ENCODE data around the gene CDK5RAP3. TPM values are rescaled to one million over a fixed set of nuclear protein-coding genes. Genes with fewer than 3 reads are reported as not detected.
"Not testable (repeated sequence)": the region's sequence is repeated elsewhere in the genome, so short reads cannot be mapped to it uniquely, and the experiment has no call there.

The CDK5RAP3 gene
- total and polyA plus RNA-seq, 2 experiments from 2014 or later: 92.6 to 106 TPM

DNA sequence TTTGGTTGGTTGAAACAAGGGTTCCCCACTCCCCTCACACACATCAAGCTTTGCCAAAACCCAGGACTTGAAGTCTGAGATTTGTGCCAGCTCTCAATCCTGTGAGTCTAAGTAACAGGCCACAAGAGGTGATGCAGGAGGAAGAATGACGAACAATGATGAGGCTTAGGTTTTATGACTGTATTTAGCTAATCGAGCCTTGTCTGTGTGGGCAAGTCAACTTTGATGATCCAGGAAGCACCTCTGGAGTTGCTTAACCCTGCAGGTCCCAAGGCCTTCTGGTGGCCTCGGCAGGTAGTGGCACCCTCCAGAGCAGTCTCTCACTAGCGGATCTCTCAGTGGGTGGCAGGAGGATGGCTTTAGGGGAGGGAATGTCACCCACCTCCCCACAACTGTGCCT lies 28.7 kb downstream of the CDK5RAP3 start:
- peaks cover 57% of the 10 kb centered on the region for H3K4me1 Mint-ChIP-seq

GRCh38 chr17:48001197-48001596 lies 30.3 kb downstream of the CDK5RAP3 start:
- H3K4me2 ChIP-seq: no peak overlapping the region
- peaks cover 21% of the 10 kb centered on the region for H3K27me3 Mint-ChIP-seq (ENCODE audit: insufficient read depth, low read depth, poor library complexity)
- no peaks in the 10 kb centered on the region for H3K27me3 ChIP-seq (ENCODE audit: insufficient read depth)
- no peaks in the 10 kb centered on the region for H3K79me2 ChIP-seq (replicated peaks; ENCODE audit: insufficient read depth)
- H3K36me3 ChIP-seq (ENCODE audit: insufficient read depth): no peaks in the 10 kb centered on the region
- ATAC-seq: no peak
- no peaks in the 10 kb centered on the region for H4K20me1 ChIP-seq (replicated peaks; ENCODE audit: insufficient read depth)
- H3K4me1 ChIP-seq (ENCODE audit: insufficient read depth): peaks cover 44% of the 10 kb centered on the region
- no peak overlapping the region for H2AFZ ChIP-seq
- no peak overlapping the region for H3K27ac ChIP-seq (ENCODE audit: low read depth)
- TF ChIP-seq ZNF331 (CRISPR knock-in tag; IDR thresholded peaks at IDR 0.05; ENCODE audit: low read depth) (no peak), CTCF (conservative IDR thresholded peaks at IDR 0.05; ENCODE audit: low read depth in 2 of 2) (no peak), STAT1 (IDR thresholded peaks at IDR 0.05; ENCODE audit: unreplicated experiment) (no peak), JUNB (IDR thresholded peaks at IDR 0.05; ENCODE audit: unreplicated experiment) (no peak)
- TF ChIP-seq, protein P1, sequence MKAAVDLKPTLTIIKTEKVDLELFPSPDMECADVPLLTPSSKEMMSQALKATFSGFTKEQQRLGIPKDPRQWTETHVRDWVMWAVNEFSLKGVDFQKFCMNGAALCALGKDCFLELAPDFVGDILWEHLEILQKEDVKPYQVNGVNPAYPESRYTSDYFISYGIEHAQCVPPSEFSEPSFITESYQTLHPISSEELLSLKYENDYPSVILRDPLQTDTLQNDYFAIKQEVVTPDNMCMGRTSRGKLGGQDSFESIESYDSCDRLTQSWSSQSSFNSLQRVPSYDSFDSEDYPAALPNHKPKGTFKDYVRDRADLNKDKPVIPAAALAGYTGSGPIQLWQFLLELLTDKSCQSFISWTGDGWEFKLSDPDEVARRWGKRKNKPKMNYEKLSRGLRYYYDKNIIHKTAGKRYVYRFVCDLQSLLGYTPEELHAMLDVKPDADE (IDR thresholded peaks at IDR 0.05): no peak
- H3K4me1 Mint-ChIP-seq: peaks cover 56% of the 10 kb centered on the region
- no peak for DNase-seq (ENCODE audit: low spot score)
- H3K4me3 ChIP-seq: no peak overlapping the region
- no peaks in the 10 kb centered on the region for H3K9me2 ChIP-seq (ENCODE audit: insufficient read depth)
- no peaks in the 10 kb centered on the region; the same call in 2 of the 3 replicates for H3K9me3 Mint-ChIP-seq
- H3K36me3 Mint-ChIP-seq (ENCODE audit: low read depth): no peaks in the 10 kb centered on the region
- H3F3A ChIP-seq (replicated peaks; ENCODE audit: low read depth): peaks cover 14% of the 10 kb centered on the region
- no peak overlapping the region for H3K27ac Mint-ChIP-seq
- no peak overlapping the region for H3K4me3 Mint-ChIP-seq

More for the DNA sequence above, 28.7 kb downstream of the CDK5RAP3 start:
- TF ChIP-seq CTCF (conservative IDR thresholded peaks at IDR 0.05; ENCODE audit: low read depth in 2 of 2) (0 out of 4 replicates have a peak, but pooled peaks of 1 of the 2 experiments have one; percentile 11), EZH2phosphoT487 (IDR thresholded peaks at IDR 0.05; ENCODE audit: unreplicated experiment) (no peak)
- ATAC-seq (no peak), DNase-seq (ENCODE audit: low spot score) (no peak)
- no peaks in the 10 kb centered on the region for H3K9me2 ChIP-seq (ENCODE audit: insufficient read depth)
- H3K27me3 ChIP-seq (ENCODE audit: insufficient read depth): no peaks in the 10 kb centered on the region
- H3F3A ChIP-seq (replicated peaks; ENCODE audit: low read depth): peaks cover 14% of the 10 kb centered on the region
- H3K4me1 ChIP-seq (ENCODE audit: insufficient read depth): peaks cover 41% of the 10 kb centered on the region
- Mint-ChIP-seq H3K36me3 (ENCODE audit: low read depth) (no peaks in the 10 kb centered on the region), H3K9me3 (no peaks in the 10 kb centered on the region; the same call in 2 of the 3 replicates), H3K27me3 (ENCODE audit: insufficient read depth, low read depth, poor library complexity) (peaks cover 16% of the 10 kb centered on the region), H3K4me3 (no peak overlapping the region; the same call in 2 of the 3 replicates), H3K27ac (no peak overlapping the region)
- H3K79me2 ChIP-seq (replicated peaks; ENCODE audit: insufficient read depth): no peaks in the 10 kb centered on the region
- H3K36me3 ChIP-seq (ENCODE audit: insufficient read depth): no peaks in the 10 kb centered on the region
- no peaks in the 10 kb centered on the region for H4K20me1 ChIP-seq (replicated peaks; ENCODE audit: insufficient read depth)
- H3K4me3 ChIP-seq: no peak overlapping the region
- H2AFZ ChIP-seq: no peak overlapping the region
- H3K27ac ChIP-seq (ENCODE audit: low read depth): no peak overlapping the region
- H3K4me2 ChIP-seq: no peak overlapping the region

DNA sequence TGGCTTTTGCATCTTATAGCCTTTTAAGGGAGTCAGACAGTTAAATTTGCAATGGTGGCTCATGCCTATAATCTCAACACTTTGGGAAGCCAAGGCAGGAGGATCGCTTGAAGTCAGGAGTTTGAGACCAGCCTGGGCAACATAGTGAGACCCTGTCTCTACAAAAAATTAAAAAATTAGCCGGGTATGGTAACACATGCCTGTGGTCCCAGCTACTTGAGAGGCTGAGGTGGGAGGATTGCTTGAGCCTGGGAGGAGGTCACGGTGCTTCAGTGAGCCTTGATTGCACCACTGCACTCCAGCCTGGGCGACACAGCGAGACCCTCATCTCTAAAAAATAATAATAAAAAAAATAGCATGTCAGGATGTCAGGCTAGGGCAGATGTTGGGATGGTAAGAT lies 30.7 kb downstream of the CDK5RAP3 start:
- H3K9me2 ChIP-seq (ENCODE audit: insufficient read depth); H3K79me2 ChIP-seq (replicated peaks; ENCODE audit: insufficient read depth); H3K36me3 ChIP-seq (ENCODE audit: insufficient read depth); ATAC-seq; H3K4me2 ChIP-seq; H3K36me3 Mint-ChIP-seq (ENCODE audit: low read depth); DNase-seq (ENCODE audit: low spot score); H3K4me3 ChIP-seq; H3K27ac ChIP-seq (ENCODE audit: low read depth); H2AFZ ChIP-seq; H3K27me3 ChIP-seq (ENCODE audit: insufficient read depth); H3K27ac Mint-ChIP-seq; H4K20me1 ChIP-seq (replicated peaks; ENCODE audit: insufficient read depth); H3K9me3 Mint-ChIP-seq; H3K4me3 Mint-ChIP-seq: not testable (repeated sequence)
- H3K4me1 ChIP-seq (ENCODE audit: insufficient read depth): peaks cover 44% of the 10 kb centered on the region
- H3F3A ChIP-seq (replicated peaks; ENCODE audit: low read depth): peaks cover 14% of the 10 kb centered on the region
- H3K27me3 Mint-ChIP-seq (ENCODE audit: insufficient read depth, low read depth, poor library complexity): peaks cover 19% of the 10 kb centered on the region
- H3K4me1 Mint-ChIP-seq: peaks cover 54% of the 10 kb centered on the region
